ENCODE measurements around the gene BIRC5. TPM values are rescaled to one million over a fixed set of nuclear protein-coding genes. Genes with fewer than 3 reads are reported as not detected.

The BIRC5 gene
- total RNA-seq, 1 donor from 2014 or later = 1.1 TPM

- H3K4me3 ChIP-seq = peak overlapping the region; percentile 23
- ATAC-seq = peak; percentile 52
- H3K36me3 ChIP-seq = peaks cover 26% of the 10 kb centered on the region
- H3K27me3 ChIP-seq = no peaks in the 10 kb centered on the region
- intact Hi-C loops (cut with DNase I) = loop anchor here (10.0 kb wide), 1 partner anchor 60 kb away; no protein-coding TSS in a partner anchor
- TF ChIP-seq CTCF (IDR thresholded peaks at IDR 0.05) = no peak
- H3K9me3 ChIP-seq = no peaks in the 10 kb centered on the region
- no peak for DNase-seq
- peak overlapping the region; percentile 87 for H3K27ac ChIP-seq
- H3K4me1 ChIP-seq = peaks cover 81% of the 10 kb centered on the region
Measured at GRCh38 chr17:78174870-78175642, 39.0 kb upstream of the BIRC5 start.

- H3K4me3 ChIP-seq = peak overlapping the region; percentile 23
- TF ChIP-seq CTCF (IDR thresholded peaks at IDR 0.05) = no peak
- H3K27me3 ChIP-seq = no peaks in the 10 kb centered on the region
- H3K27ac ChIP-seq = peak overlapping the region; percentile 87
- no peaks in the 10 kb centered on the region for H3K9me3 ChIP-seq
- DNase-seq = no peak
- H3K36me3 ChIP-seq = peaks cover 25% of the 10 kb centered on the region
- intact Hi-C loops (cut with DNase I) = loop anchor here (10.0 kb wide), 1 partner anchor 61 kb away; no protein-coding TSS in a partner anchor
- peaks cover 84% of the 10 kb centered on the region for H3K4me1 ChIP-seq
- no peak for ATAC-seq
Measured at GRCh38 chr17:78175643-78175981, 38.4 kb upstream of the BIRC5 start.

- DNase-seq (peak; percentile 91), ATAC-seq (peak; percentile 59)
- Histone ChIP-seq H3K4me1 (peaks cover 75% of the 10 kb centered on the region), H3K36me3 (peaks cover 15% of the 10 kb centered on the region), H3K4me3 (no peak overlapping the region), H3K27ac (peak overlapping the region; percentile 87), H3K9me3 (no peaks in the 10 kb centered on the region), H3K27me3 (no peaks in the 10 kb centered on the region)
- TF ChIP-seq CTCF (IDR thresholded peaks at IDR 0.05) = peak; percentile 94
- intact Hi-C loops (cut with DNase I) = loop anchor here (10.0 kb wide), 1 partner anchor 62 kb away; no protein-coding TSS in a partner anchor
Measured at GRCh38 chr17:78176548-78177025, 37.5 kb upstream of the BIRC5 start.

- H3K4me3 ChIP-seq = no peak overlapping the region
- H3K9me3 ChIP-seq = no peaks in the 10 kb centered on the region
- ATAC-seq (peak; percentile 56), DNase-seq (peak; percentile 83)
- peak overlapping the region; percentile 53 for H3K27ac ChIP-seq
- no peaks in the 10 kb centered on the region for H3K36me3 ChIP-seq
- H3K27me3 ChIP-seq = no peaks in the 10 kb centered on the region
- intact Hi-C loops (cut with DNase I) = loop anchor here (10.0 kb wide), 1 partner anchor 65 kb away; no protein-coding TSS in a partner anchor
- TF ChIP-seq CTCF (IDR thresholded peaks at IDR 0.05) = no peak
- H3K4me1 ChIP-seq = peaks cover 47% of the 10 kb centered on the region
Measured at GRCh38 chr17:78179372-78179771, 34.7 kb upstream of the BIRC5 start.

GRCh38 chr17:78180083-78180482 is 34.0 kb upstream of the BIRC5 start:
- Histone ChIP-seq H3K27ac (peak overlapping the region; percentile 53), H3K9me3 (no peaks in the 10 kb centered on the region), H3K4me1 (peaks cover 40% of the 10 kb centered on the region), H3K27me3 (no peaks in the 10 kb centered on the region), H3K36me3 (no peaks in the 10 kb centered on the region), H3K4me3 (peak overlapping the region; percentile 4)
- intact Hi-C loops (cut with DNase I) = no loop called here
- DNase-seq (no peak), ATAC-seq (no peak)
- TF ChIP-seq CTCF (IDR thresholded peaks at IDR 0.05) = no peak

Measured in upper lobe of right lung (tissue), 1 donor.